Calu3 (cell line): ENCODE measurements around the gene KITLG. TPM values are rescaled to one million over a fixed set of nuclear protein-coding genes. Genes with fewer than 3 reads are reported as not detected.

Experiments used
- BruUV-seq: library from RNA; stranded (reverse); fragments of 400-500 nt; replicated peaks from 2 replicates; lab custom pipeline; 2021; lab: Mats Ljungman, UMichigan
- CTCF ChIA-PET: fragments of 300-600 bp; sonication (Branson Sonifier 250); formaldehyde crosslinking; loops from one replicate; lab custom pipeline; 2022; ENCODE audit warnings: antibody characterized with exemption; lab: Charles Lee
- DNase-seq: peaks from one replicate; pipeline ENCODE4 v3.0.0; 2022
- H3K27ac Mint-ChIP-seq: one replicate; pipeline ENCODE4 v1.8.0; 2022; ENCODE audit warnings: mixed read lengths; ENCODE audit not compliant: unreplicated experiment
- H3K27me3 Mint-ChIP-seq: one replicate; pipeline ENCODE4 v1.8.0; 2022; ENCODE audit warnings: mixed read lengths; ENCODE audit not compliant: unreplicated experiment
- H3K36me3 Mint-ChIP-seq: one replicate; pipeline ENCODE4 v1.8.0; 2022; ENCODE audit warnings: mild to moderate bottlenecking, moderate library complexity, mixed read lengths; ENCODE audit not compliant: insufficient read depth, unreplicated experiment
- H3K4me1 Mint-ChIP-seq: one replicate; pipeline ENCODE4 v1.8.0; 2022; ENCODE audit warnings: mild to moderate bottlenecking, low read depth, mixed read lengths; ENCODE audit not compliant: unreplicated experiment
- H3K4me3 Mint-ChIP-seq: one replicate; pipeline ENCODE4 v1.8.0; 2022; ENCODE audit warnings: mild to moderate bottlenecking, low read depth, moderate library complexity, mixed read lengths; ENCODE audit not compliant: unreplicated experiment
- H3K9me3 Mint-ChIP-seq: one replicate; pipeline ENCODE4 v1.8.0; 2022; ENCODE audit warnings: low read depth, mixed read lengths; ENCODE audit not compliant: unreplicated experiment
- CTCF ChIP-seq: fragments of 200-600 bp; IDR thresholded peaks from one replicate; pipeline ENCODE4 v1.8.0; 2022; ENCODE audit warnings: antibody characterized with exemption; ENCODE audit not compliant: unreplicated experiment
- intact Hi-C: fragments of 100-400 bp; cut with micrococcal nuclease; formaldehyde crosslinking; loops from one replicate; pipeline ENCODE4 v1.10.0; 2022; ENCODE audit not compliant: unreplicated experiment
- total RNA-seq: library from RNA; stranded (reverse); gene quantifications from 2 replicates; pipeline ENCODE4 v1.2.3, GENCODE V29; 2022

The KITLG gene
- total RNA-seq, 1 experiment from 2014 or later: 29.9 TPM

GRCh38 chr12:88530868-88531267 lies 49.4 kb downstream of the KITLG start:
- no TSS peak for BruUV-seq
- no peaks in the 10 kb centered on the region for H3K27me3 Mint-ChIP-seq
- intact Hi-C loops: no loop called here
- DNase-seq: no peak
- no peaks in the 10 kb centered on the region for H3K9me3 Mint-ChIP-seq
- H3K36me3 Mint-ChIP-seq: no peaks in the 10 kb centered on the region
- CTCF ChIA-PET: interaction anchor here (0.6 kb wide), 2 partner anchors 22 to 508 kb away, joined by 3 to 6 read pairs; no protein-coding TSS in a partner anchor
- H3K4me1 Mint-ChIP-seq: no peaks in the 10 kb centered on the region
- no peak for TF ChIP-seq CTCF
- H3K27ac Mint-ChIP-seq: no peak overlapping the region
- H3K4me3 Mint-ChIP-seq: no peak overlapping the region

- CTCF ChIA-PET: no interaction called here
- intact Hi-C loops: no loop called here
- no peaks in the 10 kb centered on the region for H3K27me3 Mint-ChIP-seq
- BruUV-seq: TSS peak; percentile 20
- no peaks in the 10 kb centered on the region for H3K9me3 Mint-ChIP-seq
- no peak for DNase-seq
- no peak overlapping the region for H3K27ac Mint-ChIP-seq
- no peak overlapping the region for H3K4me3 Mint-ChIP-seq
- no peaks in the 10 kb centered on the region for H3K4me1 Mint-ChIP-seq
- H3K36me3 Mint-ChIP-seq: no peaks in the 10 kb centered on the region
- TF ChIP-seq CTCF: no peak
These were observed 50.5 kb downstream of the KITLG start for GRCh38 chr12:88529531-88530488.

GRCh38 chr12:88522961-88523360 lies 57.3 kb downstream of the KITLG start:
- H3K9me3 Mint-ChIP-seq: no peaks in the 10 kb centered on the region
- no peak for TF ChIP-seq CTCF
- CTCF ChIA-PET: interaction anchor here (0.7 kb wide), 1 partner anchor 337 kb away, joined by 8 read pairs; no protein-coding TSS in a partner anchor
- no peaks in the 10 kb centered on the region for H3K36me3 Mint-ChIP-seq
- no peak for DNase-seq
- H3K4me3 Mint-ChIP-seq: no peak overlapping the region
- no peak overlapping the region for H3K27ac Mint-ChIP-seq
- intact Hi-C loops: no loop called here
- H3K27me3 Mint-ChIP-seq: no peaks in the 10 kb centered on the region
- BruUV-seq: no TSS peak
- H3K4me1 Mint-ChIP-seq: peaks cover 22% of the 10 kb centered on the region

GRCh38 chr12:88520436-88520820 lies 59.8 kb downstream of the KITLG start:
- no peak for TF ChIP-seq CTCF
- H3K36me3 Mint-ChIP-seq: no peaks in the 10 kb centered on the region

More at GRCh38 chr12:88520436-88520820, 59.8 kb downstream of the KITLG start:
- peak overlapping the region; percentile 48 for H3K27ac Mint-ChIP-seq
- no peaks in the 10 kb centered on the region for H3K27me3 Mint-ChIP-seq
- peaks cover 22% of the 10 kb centered on the region for H3K4me1 Mint-ChIP-seq
- H3K9me3 Mint-ChIP-seq: no peaks in the 10 kb centered on the region
- no peak overlapping the region for H3K4me3 Mint-ChIP-seq
- DNase-seq: no peak
- no TSS peak for BruUV-seq
- CTCF ChIA-PET: no interaction called here
- intact Hi-C loops: no loop called here
